ENCODE results near the gene WDFY2. TPM values are rescaled to one million over a fixed set of nuclear protein-coding genes. Genes with fewer than 3 reads are reported as not detected.

Gene WDFY2
- total and polyA plus RNA-seq, 2 of the 13 experiments (the other 11 are each of a cell fraction or from before 2014, with no cell fraction given), result 22.6 to 27.0 TPM

GRCh38 chr13:51780099-51780498 is 195.8 kb downstream of the WDFY2 start (continued):
- TF ChIP-seq GATAD2A (CRISPR knock-in tag; IDR thresholded peaks at IDR 0.05), result no peak
- no peak for TF ChIP-seq FOXK1 (CRISPR knock-in tag; IDR thresholded peaks at IDR 0.05; ENCODE audit: borderline replicate concordance, low read depth)
- TF ChIP-seq MIXL1 (CRISPR knock-in tag; IDR thresholded peaks at IDR 0.05), result no peak

DNA sequence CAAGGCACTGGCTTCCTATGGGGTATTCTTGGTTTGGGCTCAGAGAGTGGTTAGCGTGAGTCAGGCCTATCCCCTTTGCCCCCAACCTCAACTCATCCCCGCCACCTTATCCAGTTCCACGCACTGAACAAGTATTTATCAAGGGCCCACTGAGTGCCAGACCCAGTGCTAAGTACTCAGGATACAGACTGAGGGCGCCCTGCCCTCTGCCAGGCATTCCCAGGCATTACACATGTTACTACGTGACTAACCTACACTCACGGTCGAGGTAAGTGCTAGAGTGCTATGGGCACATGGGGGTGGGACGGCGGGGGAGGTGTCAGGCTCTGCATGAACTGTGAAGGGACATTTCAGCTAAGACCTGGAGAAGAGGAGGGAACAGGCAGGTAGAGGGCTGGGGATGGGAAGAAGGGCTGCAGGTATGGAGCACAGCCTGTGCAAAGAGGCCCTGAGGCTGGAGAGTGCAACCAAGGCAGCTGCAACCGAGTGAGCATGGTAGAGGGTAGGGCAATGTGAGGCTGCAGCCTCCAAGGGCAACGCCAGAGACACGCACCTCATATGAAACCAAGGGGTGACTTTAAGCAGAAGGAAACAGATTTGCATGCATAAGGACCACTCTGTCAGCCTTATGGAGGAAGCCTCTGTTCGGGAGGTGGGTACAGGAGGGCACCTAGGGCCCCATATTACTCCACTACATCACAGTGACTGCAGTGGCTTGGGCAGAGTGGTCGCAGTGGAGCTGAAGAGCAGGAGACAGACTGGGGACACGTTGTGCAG is 197.2 kb downstream of the WDFY2 start:
- Histone ChIP-seq H3K9me3 (ENCODE audit: low read length) (no peaks in the 10 kb centered on the region), H3K9ac (ENCODE audit: insufficient read depth, low read depth, low read length) (no peak overlapping the region), H3K79me2 (ENCODE audit: insufficient read depth, low read length) (no peaks in the 10 kb centered on the region), H2AFZ (ENCODE audit: low read length) (no peak overlapping the region), H3K4me1 (ENCODE audit: insufficient read depth, low read length) (peaks cover 19% of the 10 kb centered on the region), H3K27me3 (ENCODE audit: control insufficient read depth in 1 of 2, insufficient read depth in 2 of 2, low read length in 2 of 2) (no peaks in the 10 kb centered on the region), H3K36me3 (replicated peaks in 1 of 2; ENCODE audit: control insufficient read depth in 1 of 2, insufficient read depth in 2 of 2, low read length in 2 of 2) (no peaks in the 10 kb centered on the region), H3K4me2 (ENCODE audit: low read depth, low read length) (no peak overlapping the region), H4K20me1 (ENCODE audit: insufficient read depth, low read length) (no peaks in the 10 kb centered on the region), H3K4me3 (replicated peaks in 1 of 3; ENCODE audit: insufficient read depth in 1 of 3, low read depth in 2 of 3, low read length in 3 of 3) (no peak overlapping the region), H3K27ac (ENCODE audit: extremely low read length, insufficient read depth, low read length) (no peak overlapping the region)
- POLR2A ChIA-PET, result interaction anchor here (2.4 kb wide), 1 partner anchor 328 kb away, joined by 8 read pairs; the partner anchor contains the start of gene INTS6
- in situ Hi-C loops (cut with HindIII; ENCODE audit: extremely low pct_ligation_motif_present, low pct_unique_long_range_greater_than_20kb) (no loop called here), intact Hi-C loops (cut with micrococcal nuclease; ENCODE audit: unreplicated experiment) (loop anchor here (1.0 to 5.0 kb wide), 2 partner anchors 197 to 344 kb away; partner anchors contain the start of gene WDFY2)
- FAIRE-seq, result no peak
- WGBS (ENCODE audit: low lambda C conversion rate), result 84% methylated on average over 15 of the region's 15 CpGs
- CTCF ChIA-PET (ENCODE audit: low intra/inter-chr PET ratio, low total read pairs), result no interaction called here
- peak; percentile 77 for ATAC-seq
- BruUV-seq (replicated peaks), result no TSS peak
- no peak for DNase-seq (ENCODE audit: low spot score)
- TF ChIP-seq, protein P1, sequence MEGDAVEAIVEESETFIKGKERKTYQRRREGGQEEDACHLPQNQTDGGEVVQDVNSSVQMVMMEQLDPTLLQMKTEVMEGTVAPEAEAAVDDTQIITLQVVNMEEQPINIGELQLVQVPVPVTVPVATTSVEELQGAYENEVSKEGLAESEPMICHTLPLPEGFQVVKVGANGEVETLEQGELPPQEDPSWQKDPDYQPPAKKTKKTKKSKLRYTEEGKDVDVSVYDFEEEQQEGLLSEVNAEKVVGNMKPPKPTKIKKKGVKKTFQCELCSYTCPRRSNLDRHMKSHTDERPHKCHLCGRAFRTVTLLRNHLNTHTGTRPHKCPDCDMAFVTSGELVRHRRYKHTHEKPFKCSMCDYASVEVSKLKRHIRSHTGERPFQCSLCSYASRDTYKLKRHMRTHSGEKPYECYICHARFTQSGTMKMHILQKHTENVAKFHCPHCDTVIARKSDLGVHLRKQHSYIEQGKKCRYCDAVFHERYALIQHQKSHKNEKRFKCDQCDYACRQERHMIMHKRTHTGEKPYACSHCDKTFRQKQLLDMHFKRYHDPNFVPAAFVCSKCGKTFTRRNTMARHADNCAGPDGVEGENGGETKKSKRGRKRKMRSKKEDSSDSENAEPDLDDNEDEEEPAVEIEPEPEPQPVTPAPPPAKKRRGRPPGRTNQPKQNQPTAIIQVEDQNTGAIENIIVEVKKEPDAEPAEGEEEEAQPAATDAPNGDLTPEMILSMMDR (CRISPR knock-in tag; IDR thresholded peaks at IDR 0.05), result peak; percentile 68
- TF ChIP-seq ATRX (CRISPR knock-in tag; IDR thresholded peaks at IDR 0.05; ENCODE audit: borderline replicate concordance) (no peak), SRF (IDR thresholded peaks at IDR 0.05; ENCODE audit: low read depth, low read length) (no peak), U2AF1 (optimal IDR thresholded peaks at IDR 0.05; ENCODE audit: low read depth, low read length) (no peak), ZNF740 (CRISPR knock-in tag; IDR thresholded peaks at IDR 0.05) (no peak), STAG1 (CRISPR knock-in tag; IDR thresholded peaks at IDR 0.05) (peak; percentile 74), AGO1 (IDR thresholded peaks at IDR 0.05; ENCODE audit: low read depth, low read length, poor library complexity, severe bottlenecking) (no peak), ZC3H4 (CRISPR knock-in tag; IDR thresholded peaks at IDR 0.05; ENCODE audit: borderline replicate concordance) (no peak), SOX13 (IDR thresholded peaks at IDR 0.05) (no peak), SOX13 (CRISPR knock-in tag; conservative IDR thresholded peaks at IDR 0.05 in 1 of 2, IDR thresholded peaks at IDR 0.05 in 1 of 2) (no peak), ZBTB21 (CRISPR knock-in tag; IDR thresholded peaks at IDR 0.05) (no peak), TGIF2 (CRISPR knock-in tag; IDR thresholded peaks at IDR 0.05) (no peak), HIVEP1 (CRISPR knock-in tag; IDR thresholded peaks at IDR 0.05) (no peak), IRF2 (CRISPR knock-in tag; IDR thresholded peaks at IDR 0.05) (no peak), SMC3 (IDR thresholded peaks at IDR 0.05; ENCODE audit: low read length) (peak; percentile 53; the same call in 1 of the 2 replicates), RAD21 (CRISPR knock-in tag; IDR thresholded peaks at IDR 0.05) (peak; percentile 50), CHCHD3 (CRISPR knock-in tag; IDR thresholded peaks at IDR 0.05) (no peak), ZNF550 (CRISPR knock-in tag; IDR thresholded peaks at IDR 0.05; ENCODE audit: borderline replicate concordance) (no peak)

Data from HepG2 (cell line).